ES-I3 (cell line): ENCODE data around the gene SETD6.

Experiments used
- H3K36me3 ChIP-seq: 2 replicates; pipeline ENCODE4 v1.6.1; 2013; ENCODE audit warnings: mild to moderate bottlenecking, low read length, control low read depth, moderate library complexity; ENCODE audit not compliant: insufficient read depth
- H3K4me1 ChIP-seq: 2 replicates; pipeline ENCODE4 v1.6.1; 2013; ENCODE audit warnings: mild to moderate bottlenecking, control low read depth, low read length; ENCODE audit not compliant: insufficient read depth
- H3K9ac ChIP-seq: 2 replicates; pipeline ENCODE4 v1.6.1; 2013; ENCODE audit warnings: low read depth, mild to moderate bottlenecking, low read length, moderate library complexity
- H3K9me3 ChIP-seq: 2 replicates; pipeline ENCODE4 v1.6.1; 2013; ENCODE audit warnings: mild to moderate bottlenecking, low read length, moderate library complexity; ENCODE audit not compliant: control insufficient read depth, insufficient read depth

The SETD6 gene, protein sequence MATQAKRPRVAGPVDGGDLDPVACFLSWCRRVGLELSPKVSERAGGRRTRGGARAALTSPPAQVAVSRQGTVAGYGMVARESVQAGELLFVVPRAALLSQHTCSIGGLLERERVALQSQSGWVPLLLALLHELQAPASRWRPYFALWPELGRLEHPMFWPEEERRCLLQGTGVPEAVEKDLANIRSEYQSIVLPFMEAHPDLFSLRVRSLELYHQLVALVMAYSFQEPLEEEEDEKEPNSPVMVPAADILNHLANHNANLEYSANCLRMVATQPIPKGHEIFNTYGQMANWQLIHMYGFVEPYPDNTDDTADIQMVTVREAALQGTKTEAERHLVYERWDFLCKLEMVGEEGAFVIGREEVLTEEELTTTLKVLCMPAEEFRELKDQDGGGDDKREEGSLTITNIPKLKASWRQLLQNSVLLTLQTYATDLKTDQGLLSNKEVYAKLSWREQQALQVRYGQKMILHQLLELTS

DNA sequence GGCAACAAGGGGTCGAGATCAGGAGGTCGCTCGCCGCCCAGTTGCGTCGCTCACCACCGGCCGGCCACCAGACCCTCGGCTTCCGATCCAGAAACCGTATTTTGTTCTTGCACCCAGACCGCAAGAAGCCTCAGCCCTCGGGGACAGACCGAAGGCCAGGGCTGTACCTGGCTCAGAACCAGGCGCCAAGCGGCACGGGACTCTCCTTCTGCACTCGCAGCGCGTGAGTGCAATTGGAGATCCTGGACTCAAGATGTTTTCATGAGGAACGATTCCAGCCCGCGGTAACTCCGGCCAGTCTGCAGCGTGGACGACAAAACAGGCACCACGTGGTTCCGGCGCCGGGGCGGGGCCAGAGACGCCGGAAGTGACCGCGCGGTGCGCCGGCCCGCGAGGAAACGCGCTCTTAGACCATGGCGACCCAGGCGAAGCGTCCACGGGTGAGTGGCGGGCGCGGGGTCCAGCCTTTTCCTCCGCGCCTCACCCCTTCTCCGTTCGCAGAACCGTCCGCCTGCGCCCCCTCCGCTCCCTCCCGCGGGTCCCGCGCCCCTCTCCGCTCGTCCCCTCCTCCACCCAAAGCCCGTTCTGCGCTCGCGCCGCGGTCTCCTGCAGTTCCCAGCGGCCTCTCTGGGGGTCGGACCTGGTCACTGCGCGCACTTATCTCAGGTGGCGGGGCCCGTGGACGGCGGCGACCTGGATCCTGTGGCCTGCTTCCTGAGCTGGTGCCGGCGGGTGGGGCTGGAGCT, at the start of gene SETD6:
TSS of gene SETD6 (plus strand) at position 393 of the 746 bp plus-strand sequence. CDS start at position 414, 21 bp downstream.
- peaks cover 14% of the 10 kb centered on the region for H3K36me3 ChIP-seq
- H3K9me3 ChIP-seq, result no peaks in the 10 kb centered on the region
- H3K9ac ChIP-seq, result peak within 1 kb of the TSS; percentile 98
- H3K4me1 ChIP-seq, result 0 out of 2 replicates have a peak, but pooled peaks cover 5% of the 10 kb centered on the region

GRCh38 chr16:58465817-58466216, 49.5 kb upstream of the SETD6 start:
- H3K4me1 ChIP-seq, result peaks cover 8% of the 10 kb centered on the region
- no peaks in the 10 kb centered on the region for H3K9me3 ChIP-seq
- no peaks in the 10 kb centered on the region for H3K36me3 ChIP-seq
- no peak overlapping the region; the same call in 1 of the 2 replicates for H3K9ac ChIP-seq

- no peaks in the 10 kb centered on the region for H3K9me3 ChIP-seq
- peaks cover 5% of the 10 kb centered on the region for H3K4me1 ChIP-seq
- H3K36me3 ChIP-seq, result no peaks in the 10 kb centered on the region
- no peak overlapping the region for H3K9ac ChIP-seq
Observed at GRCh38 chr16:58466396-58466795, 48.9 kb upstream of the SETD6 start.

- Histone ChIP-seq H3K9ac (no peak overlapping the region), H3K9me3 (no peaks in the 10 kb centered on the region), H3K36me3 (no peaks in the 10 kb centered on the region), H3K4me1 (peaks cover 5% of the 10 kb centered on the region)
Observed at GRCh38 chr16:58467905-58468304, 47.4 kb upstream of the SETD6 start.

DNA sequence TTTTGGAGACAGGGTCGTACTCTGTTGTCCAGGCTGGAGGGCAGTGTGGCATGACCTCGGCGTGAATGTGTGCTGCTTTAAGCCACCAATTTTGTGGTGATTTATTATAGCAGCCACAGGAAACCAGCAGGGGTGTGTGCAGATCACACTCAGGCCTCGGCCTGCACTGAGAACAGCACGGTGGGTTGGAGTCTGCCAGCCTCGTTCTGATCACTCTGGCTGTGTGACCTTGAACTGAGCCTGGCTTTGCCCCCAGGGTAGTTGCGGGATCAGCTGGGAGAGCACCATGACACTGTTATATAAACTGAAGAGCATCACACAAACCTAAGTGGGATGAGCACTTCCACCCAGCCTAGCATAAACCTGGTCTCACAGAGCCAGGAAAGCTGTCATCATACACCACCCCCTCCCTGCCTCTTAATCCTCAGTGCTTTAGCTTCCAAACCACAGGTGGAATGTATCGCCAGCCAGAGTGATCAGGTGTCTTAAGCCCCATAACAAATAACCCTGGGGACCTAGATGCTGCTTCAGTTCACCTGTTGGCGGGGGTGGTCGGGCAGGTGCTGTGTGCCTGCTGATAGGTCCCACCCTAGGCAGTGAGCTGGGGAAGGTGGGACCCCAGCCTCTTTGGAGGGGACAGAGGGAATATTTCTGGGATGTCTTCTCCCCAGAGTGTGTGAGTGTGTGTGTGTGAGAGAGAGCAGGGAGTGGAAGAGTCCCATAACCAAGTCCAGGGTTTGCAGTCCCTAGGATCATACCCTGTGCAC, 43.9 kb upstream of the SETD6 start:
- H3K9ac ChIP-seq, result no peak overlapping the region

DNA sequence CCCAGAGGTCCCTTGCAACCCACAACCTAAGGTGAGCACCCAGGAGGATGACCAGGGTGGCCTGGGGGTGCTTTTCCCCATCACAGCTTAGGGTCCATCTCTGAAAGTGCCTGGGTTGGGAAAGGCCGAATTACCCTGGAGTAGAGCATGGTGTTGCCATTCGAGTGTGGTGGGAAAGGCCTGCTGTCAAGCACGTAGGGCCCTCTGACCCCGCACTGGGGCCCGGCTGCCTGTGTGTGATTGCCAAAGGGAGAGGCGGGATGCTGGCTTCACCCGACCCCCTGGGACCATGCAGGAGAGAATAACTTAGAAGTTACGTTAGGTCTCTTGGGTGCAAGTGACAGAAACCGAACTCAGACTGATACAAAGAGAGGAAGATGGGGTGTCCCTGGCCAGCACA, 43.1 kb upstream of the SETD6 start:
- Histone ChIP-seq H3K9ac (no peak overlapping the region), H3K4me1 (peaks cover 4% of the 10 kb centered on the region; the same call in 1 of the 2 replicates), H3K9me3 (no peaks in the 10 kb centered on the region), H3K36me3 (no peaks in the 10 kb centered on the region)

More for the DNA sequence above, 43.9 kb upstream of the SETD6 start:
- no peaks in the 10 kb centered on the region for H3K9me3 ChIP-seq
- no peaks in the 10 kb centered on the region for H3K36me3 ChIP-seq
- H3K4me1 ChIP-seq, result peaks cover 4% of the 10 kb centered on the region; the same call in 1 of the 2 replicates

DNA sequence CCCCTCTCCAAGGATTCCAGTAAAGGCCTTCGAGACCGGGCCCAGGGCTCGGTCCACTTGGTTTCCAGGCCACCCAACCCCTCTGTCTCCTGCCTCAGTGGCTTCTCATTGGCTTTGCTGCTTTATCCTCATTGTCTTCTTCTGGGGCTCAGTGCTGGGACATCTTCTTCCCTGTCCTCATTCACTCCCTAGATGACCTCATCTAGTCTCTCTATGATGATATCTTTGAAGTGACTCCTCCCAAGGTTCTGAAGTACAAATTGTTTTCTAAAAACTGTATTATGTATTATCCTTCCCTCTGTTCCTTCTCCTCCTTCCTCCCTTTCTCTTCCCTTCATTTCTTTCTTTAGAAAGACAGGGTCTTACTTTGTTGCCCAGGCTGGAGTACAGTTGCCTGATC, 42.5 kb upstream of the SETD6 start:
- Histone ChIP-seq H3K36me3 (no peaks in the 10 kb centered on the region), H3K4me1 (peaks cover 4% of the 10 kb centered on the region; the same call in 1 of the 2 replicates), H3K9me3 (no peaks in the 10 kb centered on the region), H3K9ac (no peak overlapping the region)

DNA sequence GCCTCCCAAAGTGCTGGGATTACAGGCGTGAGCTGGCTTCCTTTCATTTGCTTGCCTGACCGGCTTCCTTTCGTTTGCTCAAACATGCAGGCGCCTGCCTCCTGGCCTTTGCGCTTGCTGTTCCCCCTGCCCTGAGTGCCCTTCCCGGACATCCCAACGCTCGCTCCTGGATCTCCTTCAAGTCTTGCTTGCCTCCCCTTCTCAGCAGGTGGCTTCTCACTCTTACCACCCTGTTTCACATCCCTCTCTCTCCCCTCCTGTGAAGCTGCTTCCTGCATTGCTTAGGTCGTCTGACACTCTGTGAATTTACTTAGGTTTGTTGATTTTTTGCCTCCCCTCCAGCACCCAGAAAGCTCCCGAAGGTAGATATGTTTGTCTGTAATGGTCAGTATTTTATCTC, 41.0 kb upstream of the SETD6 start:
- Histone ChIP-seq H3K9ac (no peak overlapping the region), H3K36me3 (no peaks in the 10 kb centered on the region), H3K9me3 (no peaks in the 10 kb centered on the region), H3K4me1 (peaks cover 4% of the 10 kb centered on the region; the same call in 1 of the 2 replicates)

- H3K9me3 ChIP-seq, result no peaks in the 10 kb centered on the region
Observed at GRCh38 chr16:58475091-58475619, 40.2 kb upstream of the SETD6 start.

GRCh38 chr16:58476791-58477190, 38.5 kb upstream of the SETD6 start:
- no peaks in the 10 kb centered on the region for H3K36me3 ChIP-seq

More at GRCh38 chr16:58475091-58475619, 40.2 kb upstream of the SETD6 start:
- no peaks in the 10 kb centered on the region for H3K36me3 ChIP-seq
- peaks cover 4% of the 10 kb centered on the region; the same call in 1 of the 2 replicates for H3K4me1 ChIP-seq
- H3K9ac ChIP-seq, result no peak overlapping the region

DNA sequence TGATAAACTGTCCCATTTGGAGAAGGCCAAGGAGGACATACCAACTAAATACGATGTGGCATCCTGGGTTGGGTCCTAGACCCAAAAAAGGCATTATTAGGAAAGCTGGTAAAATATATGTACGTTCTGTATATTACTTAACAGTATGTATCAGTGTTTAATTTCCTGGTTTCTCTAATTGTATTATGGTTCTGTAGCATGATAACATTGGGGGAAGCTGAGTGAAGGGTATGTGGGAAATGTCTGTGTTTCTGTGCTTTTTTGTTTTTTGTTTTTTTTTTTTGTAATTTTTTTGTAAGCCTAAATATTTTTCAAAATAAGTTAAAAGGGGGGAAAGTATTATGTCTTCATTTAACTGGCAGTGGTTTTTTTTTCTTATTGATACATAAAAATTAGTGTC, 36.9 kb upstream of the SETD6 start:
- H3K9ac ChIP-seq, result no peak overlapping the region
- no peaks in the 10 kb centered on the region for H3K36me3 ChIP-seq
- peaks cover 9% of the 10 kb centered on the region; the same call in 1 of the 2 replicates for H3K4me1 ChIP-seq
- H3K9me3 ChIP-seq, result no peaks in the 10 kb centered on the region

More at GRCh38 chr16:58476791-58477190, 38.5 kb upstream of the SETD6 start:
- Histone ChIP-seq H3K9me3 (no peaks in the 10 kb centered on the region), H3K9ac (no peak overlapping the region), H3K4me1 (peaks cover 4% of the 10 kb centered on the region; the same call in 1 of the 2 replicates)

DNA sequence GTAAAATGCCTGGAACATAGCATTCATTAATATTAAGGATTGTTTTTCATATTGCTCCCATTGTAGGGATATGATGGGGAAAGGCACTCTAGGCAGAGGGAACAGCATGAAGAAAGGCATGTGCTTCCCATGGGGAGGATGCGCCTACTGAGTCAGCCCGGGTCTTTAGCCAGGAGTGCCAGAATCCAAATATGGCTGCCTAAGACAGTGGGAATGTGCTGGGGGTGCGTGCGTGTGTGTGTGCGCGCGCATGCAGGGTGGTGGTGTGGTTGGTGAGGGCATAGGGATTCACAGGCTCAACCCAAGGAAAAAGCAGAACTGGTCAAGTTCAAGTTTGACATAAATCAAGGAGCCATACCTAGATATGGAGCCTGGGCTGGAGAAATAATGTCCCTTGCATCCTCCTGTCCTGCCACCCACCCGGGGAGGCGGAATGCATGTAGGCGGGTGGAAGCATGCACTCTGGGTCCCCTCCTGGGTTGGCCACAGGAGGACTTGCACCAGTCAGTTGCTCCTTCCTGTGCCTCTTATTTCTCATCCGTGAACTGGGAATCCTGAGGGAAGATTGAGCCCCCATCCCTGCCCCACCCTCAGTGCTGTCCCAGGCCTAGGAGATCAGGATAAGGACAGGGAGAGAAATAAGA, 34.0 kb upstream of the SETD6 start:
- H3K9ac ChIP-seq, result no peak overlapping the region
- H3K36me3 ChIP-seq, result no peaks in the 10 kb centered on the region
- no peaks in the 10 kb centered on the region for H3K9me3 ChIP-seq
- peaks cover 5% of the 10 kb centered on the region; the same call in 1 of the 2 replicates for H3K4me1 ChIP-seq

DNA sequence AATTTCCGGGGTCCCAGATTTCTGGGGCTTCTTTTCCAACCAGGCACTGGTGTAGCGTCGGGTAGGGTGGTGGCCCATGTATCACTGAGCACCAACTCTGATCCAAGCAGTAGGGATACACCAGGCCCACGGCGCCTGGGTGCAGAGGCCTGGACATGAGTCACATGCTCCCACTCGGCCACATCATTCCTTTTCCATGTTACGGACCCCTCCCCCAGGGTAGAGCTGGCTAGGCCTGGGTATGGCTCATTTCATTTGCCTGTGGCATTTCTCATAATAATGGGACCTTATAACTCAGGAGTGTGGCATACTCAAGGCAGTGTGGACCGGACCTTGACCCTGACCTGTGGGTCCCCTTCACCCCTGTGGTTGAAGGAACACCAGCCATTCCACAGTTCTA, 33.4 kb upstream of the SETD6 start:
- H3K4me1 ChIP-seq, result peaks cover 5% of the 10 kb centered on the region; the same call in 1 of the 2 replicates
- no peaks in the 10 kb centered on the region for H3K9me3 ChIP-seq
- H3K36me3 ChIP-seq, result no peaks in the 10 kb centered on the region
- no peak overlapping the region for H3K9ac ChIP-seq
